HTR-8/SVneo (cell line): ENCODE data around the gene KCNMB3.
A peak's percentile ranks its signal among the peaks of the same experiment; 100 is the strongest.
"Not testable (repeated sequence)": the region's sequence is repeated elsewhere in the genome, so short reads cannot be mapped to it uniquely, and the experiment has no call there.

Experiments used
- DNase-seq: peaks from one replicate; pipeline ENCODE4 v3.0.0; 2011; ENCODE audit warnings: low spot score, mixed read lengths; ENCODE audit not compliant: insufficient read length
- FAIRE-seq: peaks from 2 replicates; lab custom pipeline; 2011; peaks lifted over from hg19 to GRCh38; lab: Jason Lieb, UNC

The KCNMB3 gene

GRCh38 chr3:179250803-179251476 lies at the start of gene KCNMB3:
KCNMB3 (minus strand) TSS chr3:179251114; CDS start chr3:179250990, 124 bp downstream.
- FAIRE-seq (no peak), DNase-seq (no peak)

DNA sequence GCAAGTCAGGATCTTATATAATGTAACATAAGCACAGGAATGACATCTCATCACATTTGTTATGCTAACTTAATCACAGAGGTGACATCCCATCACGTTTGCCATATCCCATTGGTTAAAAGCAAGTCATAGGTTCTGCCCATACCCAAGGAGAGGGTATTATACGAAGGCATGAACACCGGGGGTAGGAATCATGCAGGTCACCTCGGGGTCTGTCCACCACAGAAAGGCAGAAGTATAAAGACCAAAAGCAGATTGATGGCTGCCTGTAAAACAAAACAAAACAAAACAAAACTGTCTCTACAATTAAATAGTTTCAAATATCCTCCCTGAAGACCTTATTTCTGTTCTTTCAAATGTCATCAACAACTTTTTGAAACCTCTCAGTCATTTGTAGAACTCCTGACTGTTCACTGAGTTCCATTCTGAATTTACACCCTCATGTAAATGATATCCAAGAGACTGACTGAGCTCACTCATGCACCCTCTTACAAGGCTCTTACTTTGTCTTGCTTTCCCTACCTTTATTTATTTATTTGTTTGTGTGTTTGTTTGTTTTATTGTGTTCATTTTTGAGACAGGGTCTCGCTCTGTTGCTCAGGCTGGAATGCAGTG lies 49.2 kb upstream of the KCNMB3 start:
- DNase-seq = no peak
- no peak for FAIRE-seq

DNA sequence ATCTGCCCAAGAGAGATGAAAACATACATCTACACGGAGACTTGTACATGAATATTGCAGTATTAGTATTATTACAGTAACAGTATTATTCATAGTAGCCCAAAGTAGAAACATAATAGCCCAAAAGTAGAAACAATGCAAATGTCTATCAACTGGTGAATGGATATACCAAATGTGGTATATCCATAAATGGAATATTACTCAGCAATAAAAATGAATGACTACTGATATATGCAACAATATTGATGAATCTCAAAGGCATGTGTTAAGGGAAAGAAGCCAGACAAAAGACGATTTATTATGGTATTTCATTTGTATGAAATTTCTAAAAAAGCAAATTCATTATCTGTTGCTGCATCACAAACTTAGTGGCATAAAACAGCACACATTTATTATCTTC lies 48.4 kb upstream of the KCNMB3 start:
- DNase-seq (no peak), FAIRE-seq (no peak)

DNA sequence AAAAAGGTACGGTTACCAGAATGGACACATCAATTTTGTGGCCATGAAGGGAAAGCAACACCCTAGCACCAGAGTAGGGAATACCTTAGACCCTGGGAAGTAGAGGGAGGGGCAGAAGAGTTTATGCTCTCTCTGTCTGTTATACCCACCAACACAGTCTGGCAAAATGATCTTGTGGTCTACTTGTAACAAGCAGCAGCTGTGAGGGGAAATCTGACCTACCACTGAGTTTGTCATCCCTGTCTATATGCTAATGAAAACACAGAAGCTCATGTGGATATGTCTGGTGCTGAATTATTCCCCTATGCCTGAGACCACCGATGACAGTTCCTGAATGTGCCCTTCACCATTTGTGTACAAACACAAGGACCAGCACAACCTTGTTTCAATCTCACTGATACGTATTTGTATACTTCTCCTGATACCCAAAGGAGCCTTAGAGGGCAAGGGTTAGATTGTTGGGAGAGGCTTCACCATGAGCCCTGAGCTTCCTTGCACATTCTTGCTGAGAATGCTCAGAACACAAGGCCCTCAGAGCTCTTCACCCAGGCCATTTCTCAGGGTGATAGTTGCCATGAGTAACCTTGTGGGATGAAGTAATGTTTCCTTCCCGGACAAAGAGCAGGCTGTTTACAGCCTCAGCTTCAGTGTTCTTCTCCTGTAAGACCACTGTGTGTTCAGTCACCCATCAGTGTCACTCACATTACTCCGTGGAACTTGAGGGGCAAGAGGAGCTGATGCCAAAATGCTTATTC lies 47.2 kb upstream of the KCNMB3 start:
- no peak for FAIRE-seq
- DNase-seq = no peak

- FAIRE-seq (no peak), DNase-seq (no peak)
Observed at GRCh38 chr3:179292450-179292849, 41.5 kb upstream of the KCNMB3 start.

- DNase-seq (no peak), FAIRE-seq (no peak)
Observed at GRCh38 chr3:179289295-179289694, 38.4 kb upstream of the KCNMB3 start.

- DNase-seq = no peak
- no peak for FAIRE-seq
Observed at GRCh38 chr3:179288845-179289244, 37.9 kb upstream of the KCNMB3 start.

GRCh38 chr3:179286331-179286730 lies 35.4 kb upstream of the KCNMB3 start:
- DNase-seq = no peak
- no peak for FAIRE-seq

DNA sequence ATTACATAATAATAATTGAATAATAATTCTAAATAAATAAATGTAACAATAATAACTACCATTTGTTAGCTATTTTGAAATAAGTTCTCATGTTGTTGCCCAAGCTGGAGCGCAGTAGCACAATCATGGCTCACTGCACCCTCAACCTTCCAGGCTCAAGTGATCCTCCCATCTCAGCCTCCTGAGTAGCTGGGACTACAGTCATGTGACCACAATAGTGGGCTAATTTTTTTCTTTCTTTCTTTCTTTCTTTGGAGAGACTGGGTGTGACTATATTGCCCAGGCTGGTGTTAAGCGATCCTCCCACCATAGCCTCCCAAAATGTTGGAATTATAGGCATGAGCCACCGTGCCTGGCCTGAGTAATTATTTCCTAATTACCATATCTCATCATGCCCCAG lies 30.9 kb upstream of the KCNMB3 start:
- DNase-seq = no peak
- FAIRE-seq = no peak

DNA sequence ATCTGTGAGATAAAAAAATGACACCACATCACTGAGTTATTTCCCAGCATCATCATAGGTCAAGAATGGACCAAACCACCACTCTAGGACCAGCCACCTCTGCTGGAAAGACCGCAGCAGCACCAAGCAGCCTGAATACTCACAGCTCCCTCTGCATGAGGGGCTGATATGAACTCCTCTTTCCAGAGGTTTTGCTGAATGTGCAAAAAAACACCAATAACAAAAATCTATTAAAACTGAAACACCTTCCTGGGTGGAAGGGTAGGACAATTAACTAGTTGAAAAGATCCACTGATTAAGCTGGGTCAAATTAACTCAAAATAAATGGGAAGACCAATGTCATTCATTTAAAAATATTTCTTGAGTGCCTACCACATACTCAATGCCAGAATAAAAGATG lies 28.9 kb upstream of the KCNMB3 start:
- DNase-seq = no peak

GRCh38 chr3:179278932-179279693 lies 28.2 kb upstream of the KCNMB3 start:
- FAIRE-seq (no peak), DNase-seq (no peak)

More for the DNA sequence above, 28.9 kb upstream of the KCNMB3 start:
- FAIRE-seq = no peak

DNA sequence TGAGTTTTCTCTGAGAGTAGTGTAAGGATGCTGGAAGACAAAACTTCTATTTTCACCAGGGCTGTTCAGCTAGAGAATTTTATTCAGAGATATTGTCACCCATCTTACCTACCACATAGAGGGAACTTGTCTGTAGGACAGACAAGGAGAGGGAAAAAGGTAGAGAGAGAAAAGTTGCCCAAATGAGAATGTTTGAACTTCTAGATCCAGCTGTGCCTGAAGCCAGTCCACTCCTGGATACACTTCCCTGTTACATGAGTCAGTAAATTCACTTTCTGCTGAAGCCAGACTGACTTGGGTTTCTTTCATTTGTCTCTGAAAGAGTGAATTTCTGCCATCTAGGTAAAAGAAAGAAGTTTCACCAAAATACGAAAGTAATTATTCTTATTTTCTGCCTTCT lies 27.2 kb upstream of the KCNMB3 start:
- no peak for FAIRE-seq
- no peak for DNase-seq

- no peak for DNase-seq
- no peak for FAIRE-seq
Observed at GRCh38 chr3:179276743-179277142, 25.8 kb upstream of the KCNMB3 start.

- no peak for FAIRE-seq
- DNase-seq = no peak
Observed at GRCh38 chr3:179276001-179276400, 25.1 kb upstream of the KCNMB3 start.

DNA sequence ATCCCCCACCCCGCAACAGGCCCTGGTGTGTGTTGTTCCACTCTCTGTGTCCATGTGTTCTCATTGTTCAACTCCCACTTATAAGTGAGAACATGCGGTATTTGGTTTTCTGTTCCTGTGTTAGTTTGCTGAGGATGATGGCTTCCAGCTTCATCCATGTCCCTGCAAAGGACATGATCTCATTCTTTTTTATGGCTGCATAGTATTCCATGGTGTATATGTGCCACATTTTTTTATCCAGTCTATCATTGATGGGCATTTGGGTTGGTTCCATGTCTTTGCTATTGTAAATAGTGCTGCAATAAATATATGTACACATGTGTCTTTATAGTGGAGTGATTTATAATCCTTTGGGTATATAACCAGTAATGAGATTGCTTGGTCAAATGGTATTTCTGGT lies 23.5 kb upstream of the KCNMB3 start:
- FAIRE-seq = not testable (repeated sequence)

GRCh38 chr3:179272385-179272784 lies 21.5 kb upstream of the KCNMB3 start:
- peak; percentile 58 for FAIRE-seq
- DNase-seq = peak; percentile 27

More for the DNA sequence above, 23.5 kb upstream of the KCNMB3 start:
- DNase-seq = not testable (repeated sequence)

GRCh38 chr3:179269152-179269707 lies 18.3 kb upstream of the KCNMB3 start:
- no peak for DNase-seq
- no peak for FAIRE-seq

DNA sequence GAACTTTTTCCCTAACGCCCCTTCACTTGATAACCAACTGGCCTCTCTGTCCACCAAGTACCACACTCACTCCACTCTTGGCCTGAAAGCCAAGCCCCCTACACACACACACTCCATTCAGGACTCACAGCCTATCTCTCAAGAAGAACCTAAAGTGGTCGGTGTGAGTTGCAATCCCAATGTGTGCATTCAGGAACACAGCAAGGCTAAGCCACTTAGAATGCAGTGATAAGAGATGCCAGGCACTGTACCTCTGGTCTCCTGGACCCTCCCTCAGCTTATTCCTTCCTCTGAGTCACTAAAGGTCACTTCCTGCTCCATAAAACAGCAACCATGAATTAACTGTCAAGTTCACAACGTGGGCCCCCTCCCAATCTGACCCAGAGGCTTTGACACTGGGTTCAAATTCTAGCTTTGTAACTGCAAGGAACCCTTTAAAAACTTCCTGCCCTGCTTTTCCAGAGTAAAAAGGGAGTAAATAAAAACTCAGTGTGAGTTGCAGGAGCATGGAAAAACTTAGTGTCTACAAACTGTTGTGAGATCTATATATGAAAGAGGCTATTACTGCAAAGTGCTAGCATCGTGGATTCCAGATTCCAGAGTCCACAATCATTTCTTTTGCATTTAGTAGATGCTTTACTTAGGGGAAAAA lies 17.6 kb upstream of the KCNMB3 start:
- FAIRE-seq (no peak), DNase-seq (no peak)

- no peak for FAIRE-seq
Observed at GRCh38 chr3:179266701-179267211, 15.8 kb upstream of the KCNMB3 start.

GRCh38 chr3:179265875-179266274 lies 15.0 kb upstream of the KCNMB3 start:
- DNase-seq = no peak

More at GRCh38 chr3:179266701-179267211, 15.8 kb upstream of the KCNMB3 start:
- DNase-seq = no peak

More at GRCh38 chr3:179265875-179266274, 15.0 kb upstream of the KCNMB3 start:
- no peak for FAIRE-seq
